Measurements from ENCODE around the gene KCNB1. TPM values are rescaled to one million over a fixed set of nuclear protein-coding genes. Genes with fewer than 3 reads are reported as not detected.

Gene KCNB1
- total and polyA plus RNA-seq, 11 donors, result 0.72 to 4.9 (median 1.3) TPM

DNA sequence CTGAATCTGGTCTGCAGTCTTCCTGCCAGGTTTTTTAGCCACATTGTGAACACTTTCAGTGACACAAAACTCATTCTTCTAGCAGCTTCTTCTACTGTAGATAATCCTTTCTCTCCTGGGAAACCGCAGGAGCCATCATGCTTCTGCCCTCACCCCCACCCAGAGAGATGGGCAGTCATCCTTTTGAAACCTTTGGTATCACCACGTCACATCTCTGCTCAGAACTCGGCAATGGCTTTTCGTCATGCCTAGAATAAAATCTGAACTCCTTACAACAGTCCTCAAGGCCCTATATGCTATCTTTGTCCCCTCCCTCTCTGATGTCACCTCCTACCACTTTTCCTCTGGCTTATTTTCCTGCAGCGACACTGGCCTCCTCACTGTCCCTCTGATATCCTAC is 158.2 kb downstream of the KCNB1 start:
- H3K4me1 ChIP-seq, result peaks cover 0 to 14% (median 0%) of the 10 kb centered on the region in 12 donors
- DNase-seq (no peak), ATAC-seq (no peak)
- no peak overlapping the region for H3K4me3 ChIP-seq
- H3K27ac ChIP-seq, result no peak overlapping the region
- WGBS, 4 donors, result 77 to 90% (median 86%) methylated on average over 5 of the region's 5 CpGs
- no peaks in the 10 kb centered on the region for H3K36me3 ChIP-seq
- intact Hi-C loops (cut with DNase I), result no loop called here
- H3K27me3 ChIP-seq, result peaks cover 8 to 40% (median 20%) of the 10 kb centered on the region in 9 donors
- TF ChIP-seq, protein P1, sequence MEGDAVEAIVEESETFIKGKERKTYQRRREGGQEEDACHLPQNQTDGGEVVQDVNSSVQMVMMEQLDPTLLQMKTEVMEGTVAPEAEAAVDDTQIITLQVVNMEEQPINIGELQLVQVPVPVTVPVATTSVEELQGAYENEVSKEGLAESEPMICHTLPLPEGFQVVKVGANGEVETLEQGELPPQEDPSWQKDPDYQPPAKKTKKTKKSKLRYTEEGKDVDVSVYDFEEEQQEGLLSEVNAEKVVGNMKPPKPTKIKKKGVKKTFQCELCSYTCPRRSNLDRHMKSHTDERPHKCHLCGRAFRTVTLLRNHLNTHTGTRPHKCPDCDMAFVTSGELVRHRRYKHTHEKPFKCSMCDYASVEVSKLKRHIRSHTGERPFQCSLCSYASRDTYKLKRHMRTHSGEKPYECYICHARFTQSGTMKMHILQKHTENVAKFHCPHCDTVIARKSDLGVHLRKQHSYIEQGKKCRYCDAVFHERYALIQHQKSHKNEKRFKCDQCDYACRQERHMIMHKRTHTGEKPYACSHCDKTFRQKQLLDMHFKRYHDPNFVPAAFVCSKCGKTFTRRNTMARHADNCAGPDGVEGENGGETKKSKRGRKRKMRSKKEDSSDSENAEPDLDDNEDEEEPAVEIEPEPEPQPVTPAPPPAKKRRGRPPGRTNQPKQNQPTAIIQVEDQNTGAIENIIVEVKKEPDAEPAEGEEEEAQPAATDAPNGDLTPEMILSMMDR (IDR thresholded peaks at IDR 0.05), result no peak
- no peak for TF ChIP-seq POLR2A (IDR thresholded peaks at IDR 0.05)
- H3K9me3 ChIP-seq, result no peaks in the 10 kb centered on the region

DNA sequence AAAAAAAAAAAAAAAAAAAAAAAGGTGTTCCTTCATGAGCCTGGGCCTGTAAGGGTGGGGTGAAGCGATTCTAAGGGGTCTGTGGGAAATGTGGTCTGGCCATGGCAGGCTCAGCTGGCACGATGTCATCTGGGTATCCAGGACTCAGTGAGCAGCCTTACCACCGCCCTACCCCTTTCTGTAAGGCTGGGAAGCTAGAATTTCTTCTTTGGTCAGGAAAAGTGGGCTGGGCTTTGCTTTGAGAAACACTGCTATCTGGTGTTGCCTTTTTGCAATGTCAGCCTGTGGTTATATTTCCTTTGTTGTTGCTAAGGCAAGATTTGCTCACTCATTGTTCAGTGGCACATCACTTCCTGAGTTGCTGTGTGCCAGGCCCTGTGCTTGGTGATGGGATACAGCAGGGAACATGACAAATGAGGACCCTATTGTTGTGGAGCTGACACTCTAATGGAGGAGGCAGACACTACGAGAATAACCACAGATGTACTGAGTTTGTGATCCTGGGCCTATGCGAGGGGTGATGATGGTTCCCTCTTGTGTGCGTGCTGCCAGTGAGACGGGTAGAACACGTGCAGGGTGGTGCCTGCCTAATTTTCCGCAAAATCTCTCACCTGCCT is 158.7 kb downstream of the KCNB1 start:
- intact Hi-C loops (cut with DNase I), result no loop called here
- Histone ChIP-seq H3K27ac (no peak overlapping the region), H3K9me3 (no peaks in the 10 kb centered on the region), H3K4me3 (no peak overlapping the region), H3K36me3 (no peaks in the 10 kb centered on the region), H3K27me3 (peaks cover 7 to 40% (median 26%) of the 10 kb centered on the region in 9 donors), H3K4me1 (peaks cover 0 to 20% (median 5%) of the 10 kb centered on the region in 12 donors)
- ATAC-seq (peak; percentile 17 to 76 (median 66)), DNase-seq (peak in 1 of 5 donors; percentile 19)
- WGBS, 4 donors, result 57 to 68% (median 65%) methylated on average over 8 to 9 of the region's 9 CpGs
- TF ChIP-seq POLR2A (IDR thresholded peaks at IDR 0.05), result no peak
- TF ChIP-seq, protein P1 (IDR thresholded peaks at IDR 0.05), result peak in 6 of 12 donors; percentile 15 to 42 (median 26)

DNA sequence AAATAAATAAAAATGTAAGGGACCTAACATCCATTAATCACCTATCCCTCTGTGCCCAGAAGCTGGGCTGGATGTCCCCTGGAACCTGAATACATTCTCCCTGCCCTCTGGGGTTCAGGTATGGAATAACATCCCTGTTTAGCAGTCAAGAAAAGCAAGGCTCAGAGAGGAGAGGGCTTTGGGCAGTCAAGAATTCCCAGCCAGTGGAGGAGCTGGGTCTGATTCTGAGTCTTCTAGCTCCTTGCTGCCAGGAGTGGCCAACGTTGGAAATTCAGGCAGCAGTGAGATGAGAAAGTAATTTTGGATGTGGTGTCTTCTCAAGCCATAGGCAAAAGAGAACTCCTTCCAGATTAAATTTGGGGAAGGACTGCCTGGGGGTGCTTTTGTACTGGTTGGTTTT is 162.0 kb downstream of the KCNB1 start:
- DNase-seq, result no peak
- Histone ChIP-seq H3K27ac (no peak overlapping the region), H3K9me3 (no peaks in the 10 kb centered on the region), H3K4me1 (peaks cover 4 to 27% (median 13%) of the 10 kb centered on the region in 12 donors), H3K27me3 (peaks cover 16 to 67% (median 43%) of the 10 kb centered on the region in 9 donors), H3K4me3 (no peak overlapping the region), H3K36me3 (no peaks in the 10 kb centered on the region)
- 0% methylated on average over 1 of the region's 1 CpG for WGBS, 4 donors
- intact Hi-C loops (cut with DNase I), result no loop called here
- no peak for ATAC-seq
- no peak for TF ChIP-seq POLR2A (IDR thresholded peaks at IDR 0.05)
- TF ChIP-seq, protein P1 (IDR thresholded peaks at IDR 0.05), result peak in 3 of 12 donors; percentile 17 to 33 (median 30)

DNA sequence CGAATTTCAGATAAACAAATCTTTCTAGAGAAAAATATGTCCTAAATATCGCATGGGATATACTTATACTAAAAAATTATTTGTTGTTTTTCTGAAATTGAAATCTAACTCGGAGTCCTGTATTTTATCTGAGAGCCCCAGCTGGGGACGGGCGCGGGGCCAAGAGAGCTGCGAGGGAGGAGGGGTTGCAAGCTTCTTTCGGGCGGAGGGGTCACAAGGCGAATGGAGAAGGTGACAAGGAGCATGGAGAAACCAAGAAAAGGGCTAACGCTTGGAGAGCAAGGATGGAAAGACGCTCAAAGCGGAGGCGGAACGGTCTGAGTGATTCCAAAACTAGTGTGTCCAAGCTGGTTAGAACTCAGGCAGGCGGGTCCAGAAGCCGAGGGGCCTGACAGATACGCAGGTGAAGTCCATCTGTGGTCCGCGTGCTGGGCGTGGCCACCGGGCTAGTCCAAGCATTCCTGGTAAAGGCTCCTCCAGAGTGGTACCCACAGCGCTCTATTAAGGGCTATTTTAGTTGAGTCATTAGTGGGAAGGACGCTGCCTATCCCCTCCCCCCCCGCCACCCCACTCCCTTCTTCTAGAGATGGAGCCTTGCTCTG is 163.2 kb downstream of the KCNB1 start:
- no peaks in the 10 kb centered on the region for H3K36me3 ChIP-seq
- H3K4me3 ChIP-seq, result peak overlapping the region in 9 of 12 donors; percentile 6 to 47 (median 41)
- peaks cover 4 to 27% (median 13%) of the 10 kb centered on the region in 12 donors for H3K4me1 ChIP-seq
- WGBS, 4 donors, result 13 to 19% (median 16%) methylated on average over 23 to 25 of the region's 25 CpGs
- peaks cover 16 to 67% (median 43%) of the 10 kb centered on the region in 9 donors for H3K27me3 ChIP-seq
- ATAC-seq, result no peak
- peak in 1 of 5 donors; percentile 26 for DNase-seq
- intact Hi-C loops (cut with DNase I), result no loop called here
- TF ChIP-seq, protein P1 (IDR thresholded peaks at IDR 0.05), result no peak
- TF ChIP-seq POLR2A (IDR thresholded peaks at IDR 0.05), result no peak
- no peak overlapping the region for H3K27ac ChIP-seq
- no peaks in the 10 kb centered on the region for H3K9me3 ChIP-seq

Measured in heart left ventricle (tissue), 16 donors.